Activated T-helper 1 cell treated with anti-CD3 and anti-CD28 coated beads, Interleukin-2, amount 50 U/mL, for 16 hours (primary cell): ENCODE results near the gene NHLRC4.

Experiments used
- DNase-seq, 2 donors: peaks; one replicate each; pipeline ENCODE4 v3.0.0-alpha.2; 2020; ENCODE audit warnings: low read depth in 1 of 2, low spot score in 1 of 2

Gene NHLRC4

GRCh38 chr16:530111-530817 lies 36.5 kb upstream of the NHLRC4 start:
- no peak for DNase-seq

GRCh38 chr16:531494-532125 lies 35.2 kb upstream of the NHLRC4 start:
- DNase-seq, result no peak

DNA sequence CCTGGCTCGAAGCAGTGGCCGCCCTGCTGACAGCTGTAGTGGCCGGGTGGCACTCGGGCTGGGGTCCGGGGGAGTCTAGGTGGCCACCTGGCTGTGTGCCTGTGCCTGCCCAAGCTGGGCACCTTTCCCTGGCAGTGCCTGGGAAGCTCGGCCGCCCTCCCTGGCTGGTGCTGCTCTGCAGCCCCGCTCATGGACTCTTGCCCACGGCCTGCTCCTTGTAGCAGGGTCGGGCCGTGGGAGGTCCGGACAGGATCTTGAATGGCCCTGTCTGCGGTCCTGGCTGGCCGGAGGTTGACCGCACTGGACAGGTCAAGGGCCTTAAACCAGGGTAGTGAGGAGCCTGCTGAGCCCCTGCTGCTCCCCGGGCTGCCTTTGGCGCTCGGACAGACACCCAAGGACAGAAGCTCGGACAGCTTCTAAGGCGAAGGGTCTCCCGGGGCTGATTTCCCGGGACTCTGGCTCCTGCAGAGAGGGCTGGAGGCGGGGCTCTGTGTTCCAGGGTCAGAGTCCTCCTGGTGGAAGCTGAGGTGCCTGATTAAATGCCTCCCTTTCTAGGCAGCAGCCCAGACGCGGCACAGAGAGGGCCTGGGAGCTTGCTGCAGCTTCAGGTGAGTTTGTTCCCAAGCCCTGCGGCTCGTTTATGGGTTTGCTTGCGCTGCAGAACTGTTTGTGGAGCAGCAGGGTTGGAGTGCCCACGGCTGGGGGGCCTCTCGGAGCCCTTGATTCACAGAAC lies 33.2 kb upstream of the NHLRC4 start:
- no peak for DNase-seq

- no peak for DNase-seq
These were observed 32.7 kb upstream of the NHLRC4 start for GRCh38 chr16:534135-534534.

DNA sequence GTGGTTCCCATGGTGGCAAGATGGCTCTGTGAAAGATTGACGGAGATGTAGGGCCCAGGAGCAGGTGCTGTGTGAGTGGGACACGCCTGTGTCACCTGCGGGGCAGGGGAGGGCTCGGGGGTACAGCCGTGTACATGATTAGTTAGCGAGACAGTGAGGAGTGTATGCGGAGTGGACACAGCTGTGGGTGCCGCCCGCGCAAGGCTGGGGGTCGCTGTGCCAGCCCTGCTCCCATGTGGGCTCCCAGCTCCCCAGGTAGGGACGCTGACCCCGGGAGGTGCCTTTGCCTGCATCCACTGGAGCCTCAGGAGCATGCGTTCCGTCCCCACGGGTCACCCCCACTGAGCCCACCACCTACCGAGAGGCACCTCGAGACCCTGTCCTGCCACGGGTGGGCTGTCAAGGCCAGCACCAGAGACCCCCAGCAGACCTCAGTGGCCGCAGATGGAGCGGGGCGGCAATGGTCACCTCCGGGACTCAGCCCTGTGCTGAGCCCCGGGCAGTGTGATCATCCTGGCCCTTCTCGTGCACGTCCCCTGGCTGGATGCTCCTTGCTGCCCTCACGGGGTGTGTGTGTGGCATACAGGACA lies 31.9 kb upstream of the NHLRC4 start:
- DNase-seq, result no peak

- DNase-seq, result no peak
These were observed 31.1 kb upstream of the NHLRC4 start for GRCh38 chr16:535446-536405.

DNA sequence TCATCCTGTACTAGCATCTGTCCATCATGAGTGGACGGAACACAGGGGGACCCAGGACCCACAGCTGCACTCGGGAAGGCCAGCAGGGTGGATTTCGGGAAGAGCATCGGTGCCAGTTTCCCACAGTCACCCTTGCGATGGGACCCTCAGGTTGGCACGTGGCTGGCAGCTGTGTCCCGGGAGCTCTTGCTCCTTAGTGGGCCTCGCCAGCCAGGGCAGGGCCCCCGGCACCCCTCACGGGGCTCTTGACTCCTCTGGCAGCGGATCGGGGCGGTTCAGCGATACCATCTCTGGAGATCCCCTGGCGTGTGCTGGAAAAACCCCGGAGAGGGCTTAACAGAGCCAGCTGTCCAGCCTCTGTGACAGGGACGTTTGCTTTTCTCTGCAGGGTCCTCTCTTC lies 30.1 kb upstream of the NHLRC4 start:
- no peak for DNase-seq

DNA sequence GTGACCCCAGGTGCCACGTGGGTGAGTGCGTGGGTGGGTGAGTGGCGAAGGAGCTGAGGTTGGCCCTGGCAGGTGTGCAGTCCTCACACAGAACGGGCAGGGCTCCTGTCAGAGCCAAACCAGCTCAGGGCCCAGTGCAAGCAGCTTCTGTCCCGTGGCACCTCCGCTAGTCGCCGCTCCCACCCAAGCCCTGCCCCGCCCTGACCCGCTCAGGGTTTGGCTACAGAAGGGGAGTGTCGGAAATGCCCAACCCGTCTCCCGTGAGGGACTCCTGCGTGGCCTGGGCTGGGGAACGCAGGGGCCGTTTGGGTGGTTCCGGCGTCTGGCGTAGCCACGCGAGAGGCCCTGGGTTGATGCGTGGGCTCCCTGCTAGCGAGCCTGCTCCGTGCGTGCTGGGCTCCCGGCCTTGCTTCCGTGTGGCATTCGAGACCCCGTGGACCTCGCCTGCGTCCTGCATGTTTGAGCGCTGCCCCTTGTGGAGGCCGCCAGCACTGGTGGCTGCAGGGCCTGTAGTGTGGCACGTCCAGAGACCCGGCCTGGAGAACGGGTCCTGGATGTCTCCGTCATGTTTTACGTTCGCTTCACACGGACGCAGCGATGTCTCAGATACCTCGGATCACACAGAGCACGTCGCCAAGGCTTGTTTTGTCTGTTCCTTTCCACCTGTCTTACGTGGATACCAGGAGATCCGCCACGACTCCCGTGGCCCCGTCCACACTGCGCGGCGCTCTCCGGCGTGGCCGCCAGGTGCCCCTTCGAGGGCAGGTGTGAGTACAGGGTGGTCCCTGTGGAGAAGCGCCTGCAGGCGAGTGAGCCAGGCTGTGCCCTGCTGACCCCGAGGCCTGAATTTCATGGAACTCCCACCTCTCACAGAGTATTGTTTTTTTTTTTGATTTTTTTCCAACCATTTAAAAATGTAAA lies 29.1 kb upstream of the NHLRC4 start:
- no peak for DNase-seq

DNA sequence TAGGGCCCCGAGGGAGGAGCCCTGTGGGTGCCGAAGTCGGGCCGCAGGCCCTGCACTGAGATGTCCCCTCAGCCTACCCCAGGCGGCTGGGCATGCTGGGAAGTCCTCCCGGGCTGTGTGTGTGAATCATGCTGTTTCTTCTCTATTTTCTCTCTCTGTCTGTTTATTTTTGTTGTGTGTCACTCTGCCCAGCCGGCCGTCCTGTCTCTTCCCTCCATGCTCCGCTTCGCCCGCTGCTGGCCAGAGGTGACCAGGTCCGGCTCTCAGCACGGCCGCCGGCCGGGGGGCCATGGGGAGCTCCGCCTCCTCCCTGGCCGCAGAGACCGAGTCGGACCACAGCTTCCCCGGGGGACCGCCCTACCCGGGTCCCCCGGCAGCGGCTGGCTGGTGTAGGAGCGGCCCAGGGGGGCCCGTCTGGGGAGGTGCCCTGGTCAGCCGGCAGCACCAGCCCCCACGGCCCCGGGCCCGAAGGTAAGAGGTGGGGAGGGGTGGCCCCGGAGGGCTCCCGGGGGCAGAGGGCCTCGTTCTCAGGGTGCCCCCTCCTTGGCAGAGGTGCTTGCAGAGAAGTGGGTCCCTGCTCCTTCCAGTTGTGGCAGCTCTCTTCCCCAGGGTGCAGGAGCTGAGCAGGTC lies 26.8 kb upstream of the NHLRC4 start:
- no peak for DNase-seq

DNA sequence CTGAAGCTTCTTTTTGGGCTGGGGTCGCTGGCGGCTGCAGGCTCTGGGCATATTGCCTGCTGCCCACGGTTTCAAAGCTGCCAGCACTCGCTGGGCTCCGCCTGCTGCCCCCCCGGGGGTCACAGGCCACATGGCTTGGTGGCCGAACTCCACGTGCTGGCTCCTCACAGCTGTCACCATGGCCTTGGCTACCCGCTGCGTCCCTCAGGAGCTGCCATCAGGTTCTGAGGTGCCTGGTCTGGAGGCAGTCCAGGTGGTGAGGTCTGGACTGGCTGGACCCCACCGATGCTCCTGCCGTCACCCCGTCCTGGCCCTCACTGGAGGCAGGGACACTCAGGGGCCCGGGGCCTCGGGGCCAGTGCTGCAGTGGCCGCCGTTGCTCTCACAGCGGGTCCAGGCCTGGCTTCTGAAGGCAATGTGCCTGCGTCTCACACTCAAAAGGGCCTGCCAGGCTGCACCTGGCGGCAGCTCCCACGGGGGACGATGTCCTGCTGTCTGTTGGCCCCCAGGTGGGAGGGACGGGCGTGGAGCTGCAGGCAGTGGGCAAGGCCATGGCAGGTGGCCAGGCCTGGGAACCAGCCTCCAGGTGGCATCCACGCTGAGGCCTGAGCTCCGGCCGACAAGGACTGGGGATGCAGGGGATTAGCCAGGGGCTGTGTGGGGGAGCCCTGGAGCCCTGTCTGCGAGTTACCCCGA lies 26.0 kb upstream of the NHLRC4 start:
- no peak for DNase-seq

DNA sequence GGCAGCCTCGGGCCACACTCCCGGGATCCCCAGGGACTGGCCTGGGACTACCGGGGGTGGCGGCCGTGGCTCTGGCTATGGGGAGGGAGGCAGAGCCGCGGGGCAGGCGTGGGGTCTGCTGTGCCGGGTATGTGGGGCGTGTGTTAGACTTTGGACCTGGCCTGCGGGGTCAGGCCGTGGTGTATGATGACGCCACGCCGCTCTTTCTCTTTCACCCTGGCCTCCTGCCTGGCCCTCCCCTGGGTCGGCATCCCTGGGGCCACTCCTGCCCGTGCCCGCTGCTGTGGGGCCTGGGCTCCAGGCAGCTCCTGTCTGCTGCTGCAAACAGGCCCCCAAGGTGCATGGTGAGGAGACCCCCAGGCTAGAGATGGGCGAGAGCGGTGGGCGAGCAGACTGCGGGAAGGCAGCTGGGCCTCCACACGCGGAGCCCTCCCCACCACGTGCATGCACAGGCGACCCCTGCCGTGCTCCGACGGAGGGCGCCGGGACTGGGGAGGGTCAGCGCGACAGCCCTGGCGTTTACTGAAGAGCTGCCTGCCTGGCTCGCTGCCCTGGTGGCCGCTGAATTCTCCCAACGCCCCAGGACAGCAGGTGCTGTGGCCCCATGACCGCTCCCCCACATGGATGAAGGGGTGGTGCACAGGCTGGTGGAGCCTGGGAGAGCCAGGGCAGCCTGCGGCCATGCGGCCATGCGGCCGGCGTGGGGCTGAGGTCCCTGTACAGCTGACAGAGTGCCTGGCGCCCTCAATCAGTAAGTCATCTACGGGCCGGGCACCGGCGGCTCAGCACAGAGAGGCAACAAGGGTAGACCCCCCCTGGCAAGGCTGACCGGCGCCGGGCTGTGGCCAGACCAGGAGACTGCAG lies 23.3 kb upstream of the NHLRC4 start:
- DNase-seq, result no peak

DNA sequence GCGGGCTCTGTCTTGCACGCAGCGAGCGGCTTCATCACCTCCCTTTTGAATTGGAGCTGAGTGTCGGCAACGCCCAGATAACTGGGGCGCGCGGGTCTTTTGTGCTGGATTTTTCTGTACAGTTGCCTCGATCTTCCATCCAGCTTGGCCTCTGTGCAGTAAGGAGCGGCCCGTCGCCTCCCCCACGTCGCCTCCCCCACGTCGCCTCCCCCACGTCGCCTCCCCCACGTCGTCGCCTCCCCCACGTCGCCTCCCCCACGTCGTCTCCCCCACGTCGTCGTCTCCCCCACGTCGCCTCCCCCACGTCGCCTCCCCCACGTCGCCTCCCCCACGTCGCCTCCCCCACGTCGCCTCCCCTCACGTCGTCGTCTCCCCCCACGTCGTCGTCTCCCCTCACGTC lies 22.3 kb upstream of the NHLRC4 start:
- DNase-seq, result no peak

GRCh38 chr16:546909-547770 lies 19.7 kb upstream of the NHLRC4 start:
- no peak for DNase-seq

- no peak for DNase-seq
These were observed 18.2 kb upstream of the NHLRC4 start for GRCh38 chr16:548586-548985.

- no peak for DNase-seq
These were observed 17.1 kb upstream of the NHLRC4 start for GRCh38 chr16:549544-550263.

- no peak for DNase-seq
These were observed 15.6 kb upstream of the NHLRC4 start for GRCh38 chr16:551210-551609.
